ENCODE measurements around the gene PARVB.

Gene PARVB

GRCh38 chr22:44086271-44087088 is 62.4 kb downstream of the PARVB start:
- FAIRE-seq (no peak), DNase-seq (ENCODE audit: low spot score) (no peak)

- no peak for FAIRE-seq
Observed at GRCh38 chr22:44087089-44087430, 63.0 kb downstream of the PARVB start.

GRCh38 chr22:44088976-44089570 is 65.0 kb downstream of the PARVB start:
- DNase-seq (ENCODE audit: low spot score) (no peak), FAIRE-seq (no peak)

More at GRCh38 chr22:44087089-44087430, 63.0 kb downstream of the PARVB start:
- DNase-seq (ENCODE audit: low spot score), result no peak

DNA sequence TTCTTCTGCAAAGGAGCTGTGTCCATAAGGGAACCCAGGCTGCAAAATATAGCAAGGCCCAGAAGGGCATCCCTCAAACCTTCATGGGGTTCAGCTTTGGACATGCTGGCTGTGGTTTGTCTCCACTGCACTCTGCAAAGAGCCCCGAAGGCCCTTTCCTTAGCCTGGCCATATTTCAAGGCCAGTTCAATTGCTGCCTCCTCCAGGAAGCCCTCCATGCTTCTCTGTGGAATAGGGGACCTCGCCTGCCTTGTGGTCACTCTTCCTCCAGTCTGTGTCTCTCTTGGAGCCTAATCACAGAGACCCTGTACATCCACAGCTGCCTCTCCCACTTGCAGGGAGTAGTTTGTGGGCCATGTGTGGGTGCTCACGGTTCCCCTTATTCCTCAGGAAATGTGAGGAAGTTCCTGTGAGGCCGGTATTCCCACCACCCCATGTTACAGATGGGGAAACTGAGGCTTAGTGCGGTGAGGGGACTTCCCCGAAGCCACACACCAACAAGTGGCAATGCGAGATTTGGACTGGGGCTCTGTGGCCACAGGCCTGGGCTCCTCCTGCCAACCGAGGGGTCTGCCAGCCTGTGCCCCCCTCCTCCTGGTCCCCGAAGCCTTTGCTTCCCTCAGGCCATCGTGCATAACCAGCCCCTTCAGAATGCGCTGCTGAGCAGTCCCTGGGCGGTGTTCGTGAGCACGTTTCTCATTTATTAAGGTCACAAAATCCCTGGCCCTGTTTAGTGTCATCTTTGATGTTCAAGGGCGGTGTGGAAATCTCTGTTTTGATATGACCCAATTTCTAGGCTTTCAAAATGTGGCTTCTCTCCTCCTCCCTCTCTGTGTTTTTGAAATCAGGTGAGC is 65.8 kb downstream of the PARVB start:
- FAIRE-seq, result no peak
- DNase-seq (ENCODE audit: low spot score), result no peak

DNA sequence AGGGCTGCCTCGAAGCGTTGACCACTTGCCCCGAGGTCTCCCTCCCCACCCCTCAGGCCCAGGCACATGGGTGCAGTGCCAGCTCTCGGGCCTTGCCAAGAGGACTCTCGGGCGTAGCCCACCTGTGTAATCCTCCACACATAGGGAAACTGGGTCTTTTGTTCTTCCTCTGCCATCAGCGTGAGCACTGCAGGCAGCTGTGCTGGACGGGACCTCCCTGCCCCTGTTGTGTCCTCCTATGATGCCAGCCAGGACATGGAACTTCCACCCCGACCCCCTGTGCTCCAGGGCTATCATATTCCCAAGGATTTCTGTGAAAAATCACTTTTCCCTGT is 66.4 kb downstream of the PARVB start:
- DNase-seq (ENCODE audit: low spot score) (no peak), FAIRE-seq (no peak)

DNA sequence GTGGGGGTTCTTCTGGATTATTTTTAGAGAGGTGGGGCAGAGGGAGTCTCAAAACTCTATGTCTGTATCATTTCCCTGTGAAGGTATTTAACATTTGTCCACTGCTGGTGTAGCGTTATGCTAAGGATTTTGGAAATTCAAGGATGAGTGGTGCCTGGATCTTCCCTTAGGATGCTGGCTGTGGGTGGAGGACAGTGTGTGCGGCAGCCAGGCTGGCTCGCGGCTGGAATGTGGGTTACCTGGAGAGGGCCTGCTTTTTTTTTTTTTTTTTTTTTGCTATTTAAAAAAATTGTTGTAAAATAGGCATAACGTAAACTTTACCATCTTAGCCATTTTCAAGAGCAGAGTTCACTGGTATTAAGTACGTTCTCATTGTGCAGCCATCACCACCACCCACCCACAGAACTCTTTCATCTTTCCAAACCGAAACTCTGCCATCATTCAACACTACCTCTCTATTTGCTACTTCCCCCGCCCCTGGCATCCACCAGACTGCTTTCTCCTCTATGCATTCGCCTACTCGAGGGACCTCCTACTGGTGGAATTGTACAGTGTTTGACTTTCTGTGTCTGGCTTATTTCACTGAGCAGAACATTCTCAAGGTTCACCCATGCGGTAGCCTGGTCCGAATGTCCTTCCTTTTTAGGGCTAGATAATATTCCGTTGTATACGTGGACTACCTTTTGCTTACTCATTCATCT is 67.1 kb downstream of the PARVB start:
- FAIRE-seq (no peak), DNase-seq (ENCODE audit: low spot score) (no peak)

DNA sequence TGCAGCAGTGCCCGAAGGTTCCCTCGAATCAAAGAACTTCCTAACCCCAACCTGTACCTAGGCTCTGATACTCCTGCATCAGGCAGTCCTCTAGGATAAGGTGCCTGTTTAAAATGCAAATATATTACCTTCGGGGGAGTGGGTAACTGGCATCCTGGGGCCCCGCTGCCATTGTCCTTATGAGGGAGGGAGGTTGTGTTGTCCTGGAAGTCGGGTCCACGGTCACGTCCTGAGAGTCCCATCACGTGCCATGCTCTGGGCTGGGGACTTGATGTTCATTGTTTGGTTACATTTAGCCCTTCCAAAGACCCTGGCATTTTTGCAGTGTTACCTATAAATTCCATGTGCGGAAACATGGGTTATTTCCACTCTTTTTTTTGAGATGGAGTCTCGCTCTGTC is 67.6 kb downstream of the PARVB start:
- DNase-seq (ENCODE audit: low spot score) (no peak), FAIRE-seq (no peak)

DNA sequence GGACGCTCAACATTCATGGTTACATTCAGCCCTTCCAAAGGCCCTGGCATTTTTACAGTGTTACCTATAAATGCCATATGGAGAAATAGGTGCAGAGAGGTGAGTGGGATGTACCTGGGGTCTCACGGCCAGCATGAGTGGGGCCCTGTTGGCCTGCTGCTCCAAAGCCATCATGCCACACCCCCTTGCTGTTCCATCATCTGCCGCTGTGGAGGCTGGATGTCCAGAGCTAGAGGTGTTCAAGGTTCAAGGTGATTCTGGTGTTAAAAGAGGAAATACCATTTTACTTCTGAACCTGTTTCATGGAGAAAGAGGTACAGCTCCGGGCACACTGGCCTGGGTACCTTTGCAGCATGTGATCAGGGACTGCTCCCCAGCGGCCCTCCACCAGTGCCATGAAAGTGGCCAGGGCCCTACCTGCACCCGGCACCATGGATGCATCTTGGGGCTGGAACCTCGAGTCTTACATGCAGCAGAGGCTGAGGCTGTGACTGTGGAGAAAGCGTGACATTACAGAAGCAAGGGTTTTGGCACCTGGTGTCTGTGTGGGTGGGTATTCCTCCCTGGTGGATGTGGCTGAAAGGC is 68.6 kb downstream of the PARVB start:
- DNase-seq (ENCODE audit: low spot score) (no peak), FAIRE-seq (no peak)

DNA sequence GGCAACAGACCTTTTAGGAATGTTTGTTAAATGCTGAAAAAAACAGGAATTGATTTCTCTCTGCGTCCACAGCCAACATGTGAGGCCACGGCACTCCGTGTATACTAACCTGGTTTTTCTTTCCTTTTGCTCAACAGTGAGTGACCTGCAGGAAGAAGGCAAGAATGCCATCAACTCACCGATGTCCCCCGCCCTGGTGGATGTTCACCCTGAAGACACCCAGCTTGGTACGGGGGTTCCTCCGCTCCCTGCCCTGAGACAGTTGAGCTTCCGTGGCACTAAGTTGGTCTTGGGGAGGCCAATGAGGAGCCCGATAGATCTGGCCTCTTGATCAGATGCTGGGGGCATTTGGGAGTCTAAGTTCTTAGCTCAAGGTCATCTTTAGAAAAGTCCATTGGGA is 69.7 kb downstream of the PARVB start:
- no peak for FAIRE-seq
- DNase-seq (ENCODE audit: low spot score), result no peak

DNA sequence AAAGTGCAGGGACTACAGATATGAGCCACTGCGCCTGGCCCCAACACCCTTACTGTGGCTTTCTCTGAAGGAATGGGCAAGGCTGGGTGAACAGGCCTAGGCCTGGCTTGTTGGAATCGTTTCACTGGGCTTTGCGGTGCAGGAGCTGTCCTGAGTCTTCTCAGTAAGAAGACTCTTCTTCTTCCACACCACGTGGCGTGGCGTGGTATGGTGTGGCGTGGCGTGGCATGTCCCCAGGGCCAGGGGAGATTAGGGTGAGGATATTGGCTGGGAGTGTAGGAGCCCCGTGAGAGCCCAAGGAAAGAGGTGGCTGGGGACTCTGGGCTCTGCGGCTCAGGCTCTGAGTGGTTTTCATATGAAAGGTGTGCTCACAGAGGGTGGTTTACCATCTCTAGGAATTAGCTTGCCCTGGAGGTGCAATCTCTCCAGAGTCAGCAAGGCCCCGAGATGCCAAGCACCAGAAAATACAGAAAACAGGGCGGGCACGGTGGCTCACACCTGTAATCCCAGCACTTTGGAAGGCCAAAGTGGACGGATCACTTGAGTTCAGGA is 70.7 kb downstream of the PARVB start:
- no peak for DNase-seq (ENCODE audit: low spot score)
- FAIRE-seq, result no peak

DNA sequence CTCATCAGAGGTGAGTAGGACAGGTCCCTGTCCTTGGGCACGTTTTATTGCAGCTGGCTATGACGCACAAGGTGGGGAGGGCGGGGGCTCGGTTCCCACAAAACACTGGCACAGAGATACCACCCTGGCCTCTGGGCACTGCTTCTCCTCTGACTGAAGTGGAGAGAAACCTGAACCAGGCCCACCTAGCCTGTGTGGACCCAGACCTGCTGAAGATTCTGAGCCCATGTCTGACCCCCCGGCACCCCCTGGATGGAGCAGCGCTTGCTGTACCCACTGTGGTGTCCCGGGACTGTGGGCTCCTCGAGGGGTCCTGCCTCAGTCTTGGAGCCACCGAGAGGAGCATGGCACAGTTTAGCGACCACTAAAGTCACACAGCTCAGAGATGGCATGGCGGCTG is 72.6 kb downstream of the PARVB start:
- no peak for FAIRE-seq
- DNase-seq (ENCODE audit: low spot score), result no peak

DNA sequence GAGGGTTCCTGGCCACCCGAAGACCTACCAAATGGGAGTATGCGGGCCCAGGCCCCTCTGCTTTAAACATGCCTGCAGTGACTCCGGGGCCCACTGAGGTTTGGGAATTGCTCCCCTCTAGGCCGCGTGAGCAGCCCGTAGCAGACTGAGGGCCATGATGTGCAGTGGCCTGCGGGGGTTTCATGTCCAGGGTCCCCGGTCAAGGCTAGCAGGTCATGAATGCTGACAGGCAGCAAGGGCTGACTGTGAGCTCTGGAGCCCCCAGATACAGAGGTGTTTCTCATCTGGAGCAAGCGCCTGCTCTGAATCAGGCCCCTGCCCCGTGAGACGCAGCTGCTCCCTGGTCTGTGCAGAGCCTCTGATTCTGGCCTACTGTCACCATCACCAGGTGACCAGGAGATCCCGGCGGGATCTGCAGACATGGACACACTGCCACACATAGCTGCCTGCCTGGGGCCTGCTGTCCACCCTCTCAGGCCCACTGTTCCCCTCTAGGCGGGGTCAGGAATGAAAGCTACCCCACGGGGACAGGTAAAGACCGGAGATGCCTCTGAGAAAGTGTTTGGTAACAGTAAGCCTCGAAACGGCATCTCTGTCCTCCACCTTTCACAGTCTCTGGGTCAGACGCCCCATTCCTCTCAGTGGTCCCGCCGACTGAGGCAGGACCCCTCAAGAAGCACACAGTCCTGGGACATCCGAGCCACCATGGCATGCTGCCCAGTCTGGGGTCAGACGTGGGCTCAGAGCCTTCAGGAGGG is 73.3 kb downstream of the PARVB start:
- no peak for DNase-seq (ENCODE audit: low spot score)
- FAIRE-seq, result no peak

GRCh38 chr22:44098021-44098739 is 74.1 kb downstream of the PARVB start:
- DNase-seq (ENCODE audit: low spot score) (no peak), FAIRE-seq (no peak)

- FAIRE-seq (no peak), DNase-seq (ENCODE audit: low spot score) (no peak)
Observed at GRCh38 chr22:44098966-44099530, 74.9 kb downstream of the PARVB start.

- no peak for FAIRE-seq
- DNase-seq (ENCODE audit: low spot score), result no peak
Observed at GRCh38 chr22:44099696-44100095, 75.6 kb downstream of the PARVB start.

DNA sequence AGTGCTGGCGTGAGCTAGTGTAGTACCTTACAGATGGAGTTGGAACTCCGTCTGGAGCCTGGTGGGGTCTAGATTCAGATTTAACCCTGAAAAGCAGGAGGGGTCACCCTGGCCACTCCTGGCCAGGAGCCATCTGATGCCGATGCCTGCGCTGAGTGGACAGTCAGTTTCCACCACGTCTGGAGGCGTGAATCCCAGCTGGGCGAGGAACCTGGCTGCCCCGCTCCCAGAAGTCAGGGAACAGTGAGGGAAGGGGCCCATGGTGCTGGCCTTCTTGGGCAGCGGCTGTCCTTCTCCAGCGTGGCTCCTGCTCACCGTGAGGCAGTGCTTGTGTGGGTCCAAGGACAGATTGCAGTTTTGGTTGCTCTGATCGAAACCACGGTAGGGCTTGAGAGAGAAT is 76.3 kb downstream of the PARVB start:
- DNase-seq (ENCODE audit: low spot score) (no peak), FAIRE-seq (no peak)

DNA sequence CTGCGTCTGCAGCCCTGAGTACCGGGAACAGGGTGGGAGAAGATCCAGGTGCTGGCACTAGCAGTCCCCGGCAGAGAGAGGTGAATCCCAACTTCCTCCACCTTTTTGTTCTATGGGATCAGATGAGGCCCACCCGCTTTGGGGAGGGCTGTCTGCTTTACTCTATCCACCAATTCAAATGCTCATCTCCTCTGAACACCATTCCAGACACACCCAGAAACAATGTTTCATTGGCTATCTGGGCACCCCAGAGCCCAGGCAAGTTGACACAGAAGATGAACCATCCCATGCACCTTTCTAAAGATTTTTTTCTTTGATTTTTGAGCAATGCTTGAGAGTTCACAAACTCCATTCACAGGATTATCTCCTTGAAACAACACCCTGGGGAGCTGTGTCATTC is 78.0 kb downstream of the PARVB start:
- DNase-seq (ENCODE audit: low spot score) (no peak), FAIRE-seq (no peak)

GRCh38 chr22:44102856-44103255 is 78.8 kb downstream of the PARVB start:
- FAIRE-seq (no peak), DNase-seq (ENCODE audit: low spot score) (no peak)

- DNase-seq (ENCODE audit: low spot score) (no peak), FAIRE-seq (no peak)
Observed at GRCh38 chr22:44103735-44104480, 79.8 kb downstream of the PARVB start.

All from RCC 7860 (cell line).